C4-2B (cell line): Measurements from ENCODE around the gene CFHR4.
"Not testable (repeated sequence)": the region's sequence is repeated elsewhere in the genome, so short reads cannot be mapped to it uniquely, and the experiment has no call there.

Source experiments
- H3K27ac ChIP-seq: fragments of 450-650 bp; 2 replicates; pipeline ENCODE4 v1.5.1; 2017
- CTCF ChIP-seq: fragments of 450-650 bp; conservative IDR thresholded peaks from 2 replicates; pipeline ENCODE4 v1.5.1; 2017; ENCODE audit warnings: mild to moderate bottlenecking
- ZFX ChIP-seq: fragments of 450-650 bp; IDR thresholded peaks from 2 replicates; pipeline ENCODE4 v1.6.1; 2017

The CFHR4 gene

GRCh38 chr1:196897158-196897828 is 9.4 kb downstream of the CFHR4 start:
- no peak for TF ChIP-seq CTCF
- TF ChIP-seq ZFX: no peak
- no peak overlapping the region for H3K27ac ChIP-seq

- TF ChIP-seq ZFX (no peak), CTCF (peak; percentile 18)
- H3K27ac ChIP-seq: no peak overlapping the region
Observed at GRCh38 chr1:196902344-196902743, 14.5 kb downstream of the CFHR4 start.

- peak; percentile 44 for TF ChIP-seq CTCF
- TF ChIP-seq ZFX: no peak
Observed at GRCh38 chr1:196910215-196910614, 22.4 kb downstream of the CFHR4 start.

GRCh38 chr1:196912283-196912682 is 24.4 kb downstream of the CFHR4 start:
- not testable (repeated sequence) for H3K27ac ChIP-seq

More at GRCh38 chr1:196910215-196910614, 22.4 kb downstream of the CFHR4 start:
- H3K27ac ChIP-seq: no peak overlapping the region

- not testable (repeated sequence) for H3K27ac ChIP-seq
Observed at GRCh38 chr1:196926839-196927238, 39.0 kb downstream of the CFHR4 start.

GRCh38 chr1:196932853-196933252 is 45.0 kb downstream of the CFHR4 start:
- not testable (repeated sequence) for H3K27ac ChIP-seq

GRCh38 chr1:196933531-196934189 is 45.8 kb downstream of the CFHR4 start:
- peak; percentile 47 for TF ChIP-seq CTCF
- TF ChIP-seq ZFX: 0 out of 2 replicates have a peak, but pooled peaks have one; percentile 22
- peak overlapping the region; percentile 65 for H3K27ac ChIP-seq

GRCh38 chr1:196941474-196941873 is 53.6 kb downstream of the CFHR4 start:
- H3K27ac ChIP-seq: not testable (repeated sequence)

GRCh38 chr1:196943568-196943967 is 55.7 kb downstream of the CFHR4 start, which contains the start of gene CFHR2:
CFHR2 (plus strand) TSS chr1:196943738; CDS start chr1:196943881, 143 bp downstream.
- H3K27ac ChIP-seq: not testable (repeated sequence)

- no peak overlapping the region for H3K27ac ChIP-seq
- TF ChIP-seq ZFX (no peak), CTCF (no peak)
Observed at GRCh38 chr1:196951711-196952394, 64.0 kb downstream of the CFHR4 start.
